PFSK-1 (cell line): ENCODE results near the gene SPRING1.

ENCODE experiments used
- FOXP2 ChIP-seq: optimal IDR thresholded peaks from 2 replicates; pipeline ENCODE3; 2011; ENCODE audit warnings: borderline replicate concordance, control low read depth, inconsistent platforms; ENCODE audit not compliant: insufficient read depth; ENCODE audit errors: extremely low read length, extremely low read depth
- POLR2AphosphoS5 ChIP-seq: IDR thresholded peaks from 2 replicates; pipeline ENCODE4 v1.6.1; 2012; ENCODE audit warnings: low read depth, mild to moderate bottlenecking, control low read depth, low read length, moderate library complexity
- REST ChIP-seq, 2 experiments: IDR thresholded peaks; 2 replicates each; pipeline versions ENCODE4 v1.6.1 to v1.8.0; 2011 to 2012; ENCODE audit warnings: low read depth in 2 of 2, low read length in 2 of 2, control low read depth in 1 of 2, inconsistent platforms in 1 of 2, mild to moderate bottlenecking in 1 of 2, moderate library complexity in 1 of 2; ENCODE audit not compliant: insufficient read depth in 1 of 2
- SIN3A ChIP-seq: IDR thresholded peaks from 2 replicates; pipeline ENCODE4 v1.6.1; 2012; ENCODE audit warnings: mild to moderate bottlenecking, low read length, moderate library complexity, borderline replicate concordance; ENCODE audit not compliant: insufficient read depth
- TAF1 ChIP-seq: IDR thresholded peaks from 2 replicates; pipeline ENCODE4 v1.6.1; 2012; ENCODE audit warnings: low read length, control low read depth, borderline replicate concordance; ENCODE audit not compliant: insufficient read depth

GRCh38 chr12:116735084-116735483, 2.8 kb downstream of the SPRING1 start:
- no peak for TF ChIP-seq TAF1
- no peak for TF ChIP-seq POLR2AphosphoS5
- no peak for TF ChIP-seq SIN3A
- no peak for TF ChIP-seq REST (IDR thresholded peaks at IDR 0.05; ENCODE audit: insufficient read depth in 1 of 2, low read depth in 2 of 2, low read length in 2 of 2)
- no peak for TF ChIP-seq FOXP2
